Stimulated activated CD8-positive, alpha-beta memory T cell treated with anti-CD3 and anti-CD28 coated beads, Interleukin-7, amount 100 ng/mL, for 24 hours (primary cell): Measurements from ENCODE around the gene EWSR1.

Source experiments
- DNase-seq: peaks from one replicate; pipeline ENCODE4 v3.0.0-alpha.2; 2020; ENCODE audit warnings: low read depth

EWSR1 gene

GRCh38 chr22:29306835-29307595, 38.9 kb downstream of the EWSR1 start:
- no peak for DNase-seq

GRCh38 chr22:29307596-29308147, 39.6 kb downstream of the EWSR1 start:
- DNase-seq, result no peak

GRCh38 chr22:29308148-29308790, 40.2 kb downstream of the EWSR1 start:
- DNase-seq, result no peak

GRCh38 chr22:29308791-29309262, 40.8 kb downstream of the EWSR1 start:
- no peak for DNase-seq

GRCh38 chr22:29309332-29310064, 41.4 kb downstream of the EWSR1 start:
- no peak for DNase-seq

GRCh38 chr22:29310065-29310862, 42.2 kb downstream of the EWSR1 start:
- DNase-seq, result no peak

GRCh38 chr22:29310863-29311339, 42.8 kb downstream of the EWSR1 start:
- peak; percentile 35 for DNase-seq

- DNase-seq, result no peak
These were observed 43.6 kb downstream of the EWSR1 start for GRCh38 chr22:29311464-29312217.

GRCh38 chr22:29312218-29313125, 44.4 kb downstream of the EWSR1 start:
- no peak for DNase-seq

- no peak for DNase-seq
These were observed 45.1 kb downstream of the EWSR1 start for GRCh38 chr22:29313126-29313575.

- no peak for DNase-seq
These were observed 45.8 kb downstream of the EWSR1 start for GRCh38 chr22:29313576-29314466.

- DNase-seq, result no peak
These were observed 46.6 kb downstream of the EWSR1 start for GRCh38 chr22:29314537-29315285.

- DNase-seq, result no peak
These were observed 47.4 kb downstream of the EWSR1 start, which contains the start of gene RASL10A for GRCh38 chr22:29315286-29316140. Gene RASL10A, minus strand, starts transcription at chr22:29315697. Its CDS starts 451 bp downstream, at chr22:29315246.

GRCh38 chr22:29316141-29316828, 48.2 kb downstream of the EWSR1 start:
- DNase-seq, result no peak

GRCh38 chr22:29317827-29318454, 49.9 kb downstream of the EWSR1 start:
- DNase-seq, result no peak

GRCh38 chr22:29319072-29319471, 51.0 kb downstream of the EWSR1 start:
- DNase-seq, result no peak
